HEK293 (cell line): Measurements from ENCODE around the gene ACAP2.

Experiments
- GLIS2 ChIP-seq: fragments of 450-650 bp; formaldehyde crosslinking; IDR thresholded peaks from 2 replicates; pipeline ENCODE4 v1.5.1; 2016; ENCODE audit warnings: missing biosample characterization, missing genetic modification characterization
- KLF9 ChIP-seq: fragments of 450-650 bp; formaldehyde crosslinking; IDR thresholded peaks from 2 replicates; pipeline ENCODE4 v1.5.1; 2016; ENCODE audit warnings: missing biosample characterization, missing genetic modification characterization, low read depth
- REPIN1 ChIP-seq: fragments of 450-650 bp; formaldehyde crosslinking; IDR thresholded peaks from 2 replicates; pipeline ENCODE4 v1.5.1; 2017; ENCODE audit warnings: missing biosample characterization, missing genetic modification characterization, low read depth
- SP2 ChIP-seq: fragments of 450-650 bp; formaldehyde crosslinking; IDR thresholded peaks from 2 replicates; pipeline ENCODE4 v1.5.1; 2016; ENCODE audit warnings: missing biosample characterization, missing genetic modification characterization
- SP3 ChIP-seq: fragments of 450-650 bp; formaldehyde crosslinking; IDR thresholded peaks from 2 replicates; pipeline ENCODE4 v1.5.1; 2016; ENCODE audit warnings: missing biosample characterization, missing genetic modification characterization
- SP7 ChIP-seq: fragments of 450-650 bp; formaldehyde crosslinking; IDR thresholded peaks from 2 replicates; pipeline ENCODE4 v1.5.1; 2016; ENCODE audit warnings: missing biosample characterization, missing genetic modification characterization
- TCF7L2 ChIP-seq: IDR thresholded peaks from 2 replicates; pipeline ENCODE4 v1.6.1; 2011; ENCODE audit warnings: low read depth, mild to moderate bottlenecking, inconsistent platforms, low read length, moderate library complexity, borderline replicate concordance
- YY2 ChIP-seq: fragments of 450-650 bp; formaldehyde crosslinking; IDR thresholded peaks from 2 replicates; pipeline ENCODE4 v1.5.1; 2016; ENCODE audit warnings: missing biosample characterization, missing genetic modification characterization
- ZNF146 ChIP-seq: fragments of 450-650 bp; formaldehyde crosslinking; IDR thresholded peaks from 2 replicates; pipeline ENCODE4 v1.5.1; 2016; ENCODE audit warnings: missing biosample characterization, missing genetic modification characterization
- ZNF248 ChIP-seq: fragments of 450-650 bp; formaldehyde crosslinking; IDR thresholded peaks from 2 replicates; pipeline ENCODE4 v1.5.1; 2017; ENCODE audit warnings: missing biosample characterization, missing genetic modification characterization
- ZNF341 ChIP-seq: fragments of 450-650 bp; formaldehyde crosslinking; IDR thresholded peaks from 2 replicates; pipeline ENCODE4; 2016; ENCODE audit warnings: low read depth, missing biosample characterization, missing genetic modification characterization
- ZNF629 ChIP-seq: fragments of 450-650 bp; formaldehyde crosslinking; IDR thresholded peaks from 2 replicates; pipeline ENCODE4 v1.5.1; 2017; ENCODE audit warnings: missing biosample characterization, missing genetic modification characterization
- ZNF776 ChIP-seq: fragments of 450-650 bp; formaldehyde crosslinking; IDR thresholded peaks from 2 replicates; pipeline ENCODE4 v1.5.0; 2017; ENCODE audit warnings: missing biosample characterization, missing genetic modification characterization, borderline replicate concordance
- TF ChIP-seq, protein P1 (sequence below): fragments of 450-650 bp; formaldehyde crosslinking; IDR thresholded peaks from 2 replicates; pipeline ENCODE4 v1.5.1; 2016; ENCODE audit warnings: missing biosample characterization, missing genetic modification characterization
- TF ChIP-seq, protein P2 (sequence below): fragments of 450-650 bp; formaldehyde crosslinking; conservative IDR thresholded peaks from 2 replicates; pipeline ENCODE4 v1.5.1; 2016; ENCODE audit warnings: low read depth, missing biosample characterization, missing genetic modification characterization
- TF ChIP-seq, protein P3 (sequence below): fragments of 450-650 bp; formaldehyde crosslinking; IDR thresholded peaks from 2 replicates; pipeline ENCODE4 v1.5.1; 2016; ENCODE audit warnings: missing biosample characterization, missing genetic modification characterization
- TF ChIP-seq, protein P4 (sequence below): fragments of 450-650 bp; formaldehyde crosslinking; IDR thresholded peaks from 2 replicates; pipeline ENCODE4 v1.5.1; 2016; ENCODE audit warnings: missing biosample characterization, missing genetic modification characterization
- TF ChIP-seq, protein P5 (sequence below): fragments of 450-650 bp; formaldehyde crosslinking; IDR thresholded peaks from 2 replicates; pipeline ENCODE4 v1.5.1; 2016; ENCODE audit warnings: missing biosample characterization, missing genetic modification characterization

The ACAP2 gene

DNA sequence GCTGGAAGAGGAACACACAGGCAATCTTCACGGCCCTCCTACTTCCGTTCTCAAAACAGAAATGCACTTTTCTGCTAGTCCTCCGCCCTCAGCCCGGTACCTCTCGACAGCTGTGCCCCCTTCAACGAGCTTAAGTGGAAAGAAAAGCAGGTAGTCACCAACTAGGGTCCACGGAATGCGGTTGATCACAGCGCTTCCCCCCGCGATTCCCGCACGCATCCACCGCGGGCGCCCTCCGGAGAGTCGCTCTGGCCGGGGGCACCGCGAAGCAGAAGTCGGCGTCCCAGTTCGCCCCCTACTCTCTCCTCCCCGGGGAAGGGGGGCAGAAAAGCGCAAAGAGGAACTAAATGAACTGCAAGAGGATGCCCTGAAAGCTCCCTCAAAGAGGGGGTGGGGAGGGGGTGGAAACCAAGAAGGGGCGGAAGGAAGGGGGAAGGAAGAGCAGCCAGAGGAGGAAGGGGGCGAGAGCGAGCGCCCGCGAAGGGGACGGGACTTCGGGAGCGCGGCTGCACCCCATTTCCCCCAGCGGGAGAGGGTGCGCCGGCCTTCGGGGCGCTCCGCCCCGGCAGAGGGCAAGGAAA, 738 bp downstream of the ACAP2 start (continued):
- TF ChIP-seq, protein P1, sequence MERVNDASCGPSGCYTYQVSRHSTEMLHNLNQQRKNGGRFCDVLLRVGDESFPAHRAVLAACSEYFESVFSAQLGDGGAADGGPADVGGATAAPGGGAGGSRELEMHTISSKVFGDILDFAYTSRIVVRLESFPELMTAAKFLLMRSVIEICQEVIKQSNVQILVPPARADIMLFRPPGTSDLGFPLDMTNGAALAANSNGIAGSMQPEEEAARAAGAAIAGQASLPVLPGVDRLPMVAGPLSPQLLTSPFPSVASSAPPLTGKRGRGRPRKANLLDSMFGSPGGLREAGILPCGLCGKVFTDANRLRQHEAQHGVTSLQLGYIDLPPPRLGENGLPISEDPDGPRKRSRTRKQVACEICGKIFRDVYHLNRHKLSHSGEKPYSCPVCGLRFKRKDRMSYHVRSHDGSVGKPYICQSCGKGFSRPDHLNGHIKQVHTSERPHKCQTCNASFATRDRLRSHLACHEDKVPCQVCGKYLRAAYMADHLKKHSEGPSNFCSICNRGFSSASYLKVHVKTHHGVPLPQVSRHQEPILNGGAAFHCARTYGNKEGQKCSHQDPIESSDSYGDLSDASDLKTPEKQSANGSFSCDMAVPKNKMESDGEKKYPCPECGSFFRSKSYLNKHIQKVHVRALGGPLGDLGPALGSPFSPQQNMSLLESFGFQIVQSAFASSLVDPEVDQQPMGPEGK, result peak; percentile 57; the same call in 1 of the 2 replicates
- no peak for TF ChIP-seq REPIN1 (tag by site-specific recombination)
- TF ChIP-seq, protein P2, sequence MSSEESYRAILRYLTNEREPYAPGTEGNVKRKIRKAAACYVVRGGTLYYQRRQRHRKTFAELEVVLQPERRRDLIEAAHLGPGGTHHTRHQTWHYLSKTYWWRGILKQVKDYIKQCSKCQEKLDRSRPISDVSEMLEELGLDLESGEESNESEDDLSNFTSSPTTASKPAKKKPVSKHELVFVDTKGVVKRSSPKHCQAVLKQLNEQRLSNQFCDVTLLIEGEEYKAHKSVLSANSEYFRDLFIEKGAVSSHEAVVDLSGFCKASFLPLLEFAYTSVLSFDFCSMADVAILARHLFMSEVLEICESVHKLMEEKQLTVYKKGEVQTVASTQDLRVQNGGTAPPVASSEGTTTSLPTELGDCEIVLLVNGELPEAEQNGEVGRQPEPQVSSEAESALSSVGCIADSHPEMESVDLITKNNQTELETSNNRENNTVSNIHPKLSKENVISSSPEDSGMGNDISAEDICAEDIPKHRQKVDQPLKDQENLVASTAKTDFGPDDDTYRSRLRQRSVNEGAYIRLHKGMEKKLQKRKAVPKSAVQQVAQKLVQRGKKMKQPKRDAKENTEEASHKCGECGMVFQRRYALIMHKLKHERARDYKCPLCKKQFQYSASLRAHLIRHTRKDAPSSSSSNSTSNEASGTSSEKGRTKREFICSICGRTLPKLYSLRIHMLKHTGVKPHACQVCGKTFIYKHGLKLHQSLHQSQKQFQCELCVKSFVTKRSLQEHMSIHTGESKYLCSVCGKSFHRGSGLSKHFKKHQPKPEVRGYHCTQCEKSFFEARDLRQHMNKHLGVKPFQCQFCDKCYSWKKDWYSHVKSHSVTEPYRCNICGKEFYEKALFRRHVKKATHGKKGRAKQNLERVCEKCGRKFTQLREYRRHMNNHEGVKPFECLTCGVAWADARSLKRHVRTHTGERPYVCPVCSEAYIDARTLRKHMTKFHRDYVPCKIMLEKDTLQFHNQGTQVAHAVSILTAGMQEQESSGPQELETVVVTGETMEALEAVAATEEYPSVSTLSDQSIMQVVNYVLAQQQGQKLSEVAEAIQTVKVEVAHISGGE (tag by site-specific recombination), result peak; percentile 46; the same call in 1 of the 2 replicates
- TF ChIP-seq, protein P3, sequence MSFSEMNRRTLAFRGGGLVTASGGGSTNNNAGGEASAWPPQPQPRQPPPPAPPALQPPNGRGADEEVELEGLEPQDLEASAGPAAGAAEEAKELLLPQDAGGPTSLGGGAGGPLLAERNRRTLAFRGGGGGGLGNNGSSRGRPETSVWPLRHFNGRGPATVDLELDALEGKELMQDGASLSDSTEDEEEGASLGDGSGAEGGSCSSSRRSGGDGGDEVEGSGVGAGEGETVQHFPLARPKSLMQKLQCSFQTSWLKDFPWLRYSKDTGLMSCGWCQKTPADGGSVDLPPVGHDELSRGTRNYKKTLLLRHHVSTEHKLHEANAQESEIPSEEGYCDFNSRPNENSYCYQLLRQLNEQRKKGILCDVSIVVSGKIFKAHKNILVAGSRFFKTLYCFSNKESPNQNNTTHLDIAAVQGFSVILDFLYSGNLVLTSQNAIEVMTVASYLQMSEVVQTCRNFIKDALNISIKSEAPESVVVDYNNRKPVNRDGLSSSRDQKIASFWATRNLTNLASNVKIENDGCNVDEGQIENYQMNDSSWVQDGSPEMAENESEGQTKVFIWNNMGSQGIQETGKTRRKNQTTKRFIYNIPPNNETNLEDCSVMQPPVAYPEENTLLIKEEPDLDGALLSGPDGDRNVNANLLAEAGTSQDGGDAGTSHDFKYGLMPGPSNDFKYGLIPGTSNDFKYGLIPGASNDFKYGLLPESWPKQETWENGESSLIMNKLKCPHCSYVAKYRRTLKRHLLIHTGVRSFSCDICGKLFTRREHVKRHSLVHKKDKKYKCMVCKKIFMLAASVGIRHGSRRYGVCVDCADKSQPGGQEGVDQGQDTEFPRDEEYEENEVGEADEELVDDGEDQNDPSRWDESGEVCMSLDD (tag by site-specific recombination), result 0 out of 2 replicates have a peak, but pooled peaks have one; percentile 23
- TF ChIP-seq ZNF341 (tag by site-specific recombination), result peak; percentile 98
- peak; percentile 72 for TF ChIP-seq SP2 (tag by site-specific recombination)
- TF ChIP-seq ZNF629 (tag by site-specific recombination), result no peak
- no peak for TF ChIP-seq ZNF146 (tag by site-specific recombination)
- TF ChIP-seq KLF9 (tag by site-specific recombination), result 0 out of 2 replicates have a peak, but pooled peaks have one; percentile 18
- TF ChIP-seq, protein P4, sequence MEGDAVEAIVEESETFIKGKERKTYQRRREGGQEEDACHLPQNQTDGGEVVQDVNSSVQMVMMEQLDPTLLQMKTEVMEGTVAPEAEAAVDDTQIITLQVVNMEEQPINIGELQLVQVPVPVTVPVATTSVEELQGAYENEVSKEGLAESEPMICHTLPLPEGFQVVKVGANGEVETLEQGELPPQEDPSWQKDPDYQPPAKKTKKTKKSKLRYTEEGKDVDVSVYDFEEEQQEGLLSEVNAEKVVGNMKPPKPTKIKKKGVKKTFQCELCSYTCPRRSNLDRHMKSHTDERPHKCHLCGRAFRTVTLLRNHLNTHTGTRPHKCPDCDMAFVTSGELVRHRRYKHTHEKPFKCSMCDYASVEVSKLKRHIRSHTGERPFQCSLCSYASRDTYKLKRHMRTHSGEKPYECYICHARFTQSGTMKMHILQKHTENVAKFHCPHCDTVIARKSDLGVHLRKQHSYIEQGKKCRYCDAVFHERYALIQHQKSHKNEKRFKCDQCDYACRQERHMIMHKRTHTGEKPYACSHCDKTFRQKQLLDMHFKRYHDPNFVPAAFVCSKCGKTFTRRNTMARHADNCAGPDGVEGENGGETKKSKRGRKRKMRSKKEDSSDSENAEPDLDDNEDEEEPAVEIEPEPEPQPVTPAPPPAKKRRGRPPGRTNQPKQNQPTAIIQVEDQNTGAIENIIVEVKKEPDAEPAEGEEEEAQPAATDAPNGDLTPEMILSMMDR (tag by site-specific recombination), result peak; percentile 23; the same call in 1 of the 2 replicates
- TF ChIP-seq ZNF776 (tag by site-specific recombination), result no peak
- TF ChIP-seq GLIS2 (tag by site-specific recombination), result peak; percentile 29; the same call in 1 of the 2 replicates
- TF ChIP-seq TCF7L2, result no peak
- no peak for TF ChIP-seq ZNF248
- TF ChIP-seq, protein P5, sequence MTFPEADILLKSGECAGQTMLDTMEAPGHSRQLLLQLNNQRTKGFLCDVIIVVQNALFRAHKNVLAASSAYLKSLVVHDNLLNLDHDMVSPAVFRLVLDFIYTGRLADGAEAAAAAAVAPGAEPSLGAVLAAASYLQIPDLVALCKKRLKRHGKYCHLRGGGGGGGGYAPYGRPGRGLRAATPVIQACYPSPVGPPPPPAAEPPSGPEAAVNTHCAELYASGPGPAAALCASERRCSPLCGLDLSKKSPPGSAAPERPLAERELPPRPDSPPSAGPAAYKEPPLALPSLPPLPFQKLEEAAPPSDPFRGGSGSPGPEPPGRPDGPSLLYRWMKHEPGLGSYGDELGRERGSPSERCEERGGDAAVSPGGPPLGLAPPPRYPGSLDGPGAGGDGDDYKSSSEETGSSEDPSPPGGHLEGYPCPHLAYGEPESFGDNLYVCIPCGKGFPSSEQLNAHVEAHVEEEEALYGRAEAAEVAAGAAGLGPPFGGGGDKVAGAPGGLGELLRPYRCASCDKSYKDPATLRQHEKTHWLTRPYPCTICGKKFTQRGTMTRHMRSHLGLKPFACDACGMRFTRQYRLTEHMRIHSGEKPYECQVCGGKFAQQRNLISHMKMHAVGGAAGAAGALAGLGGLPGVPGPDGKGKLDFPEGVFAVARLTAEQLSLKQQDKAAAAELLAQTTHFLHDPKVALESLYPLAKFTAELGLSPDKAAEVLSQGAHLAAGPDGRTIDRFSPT, result peak; percentile 61; the same call in 1 of the 2 replicates
- TF ChIP-seq SP3 (tag by site-specific recombination), result peak; percentile 22; the same call in 1 of the 2 replicates
- TF ChIP-seq YY2 (tag by site-specific recombination), result no peak
- no peak for TF ChIP-seq SP7
